ENCODE results near the gene EBPL. TPM values are rescaled to one million over a fixed set of nuclear protein-coding genes. Genes with fewer than 3 reads are reported as not detected.

EBPL gene
- total and polyA plus RNA-seq, 2 experiments from 2014 or later, result 67.7 to 68.3 TPM

DNA sequence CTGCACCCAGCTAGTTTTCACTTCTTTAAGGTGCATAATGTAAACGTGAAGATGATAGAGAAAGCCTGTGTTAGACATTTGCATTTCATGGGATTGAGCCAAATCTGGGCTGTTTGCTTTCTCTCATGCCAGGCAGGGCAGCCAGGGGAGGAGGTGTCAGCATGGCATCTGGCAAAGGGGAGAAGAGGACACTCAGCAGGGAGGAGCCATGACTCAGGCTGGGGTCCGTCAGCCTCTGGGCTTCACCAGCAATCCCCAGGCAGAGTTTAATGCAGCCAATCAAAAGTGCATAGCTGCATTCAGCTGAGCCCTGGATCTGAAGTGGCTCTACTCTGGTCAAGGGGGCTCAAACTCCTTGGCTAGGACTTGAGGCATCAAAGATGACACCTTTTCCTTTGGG, 23.5 kb downstream of the EBPL start:
- no peaks in the 10 kb centered on the region for H3K27me3 ChIP-seq (replicated peaks; ENCODE audit: insufficient read depth)
- WGBS, 2 experiments (ENCODE audit: low coverage in 1 of 2, low lambda C conversion rate in 2 of 2, missing lambda C conversion rate in 2 of 2), result 45 to 50% methylated on average over 2 of the region's 2 CpGs
- no peak overlapping the region for H3K27ac ChIP-seq
- TF ChIP-seq EZH2phosphoT487 (IDR thresholded peaks at IDR 0.05; ENCODE audit: insufficient read depth, low read depth) (no peak), EZH2 (IDR thresholded peaks at IDR 0.05; ENCODE audit: insufficient read depth, poor library complexity, severe bottlenecking) (no peak)
- DNase-seq, result peak; percentile 72
- no peak overlapping the region for H2AFZ ChIP-seq
- no peak overlapping the region for H3K9ac ChIP-seq
- H3K79me2 ChIP-seq (ENCODE audit: insufficient read depth), result peaks cover 11% of the 10 kb centered on the region; the same call in 1 of the 2 replicates
- no peak overlapping the region for H3K4me2 ChIP-seq (ENCODE audit: unreplicated experiment)
- H3F3A ChIP-seq (ENCODE audit: insufficient read depth), result no peaks in the 10 kb centered on the region
- no peaks in the 10 kb centered on the region; the same call in none of the 2 replicates for H4K20me1 ChIP-seq (ENCODE audit: insufficient read depth)
- no peaks in the 10 kb centered on the region; the same call in 1 of the 2 replicates for H3K36me3 ChIP-seq (ENCODE audit: low read depth)
- H3K9me3 ChIP-seq (ENCODE audit: low read depth), result no peaks in the 10 kb centered on the region
- H3K4me3 ChIP-seq, result no peak overlapping the region
- no peaks in the 10 kb centered on the region for H3K9me2 ChIP-seq (ENCODE audit: insufficient read depth)
- in situ Hi-C loops (cut with MboI), result loop anchor here (25.0 kb wide), 1 partner anchor 1395 kb away; no protein-coding TSS in a partner anchor
- peaks cover 7% of the 10 kb centered on the region; the same call in 1 of the 2 replicates for H3K4me1 ChIP-seq (ENCODE audit: insufficient read depth)

- H4K20me1 ChIP-seq (ENCODE audit: insufficient read depth), result no peaks in the 10 kb centered on the region
- DNase-seq, result no peak
- no peaks in the 10 kb centered on the region for H3K9me2 ChIP-seq (ENCODE audit: insufficient read depth)
- H3F3A ChIP-seq (ENCODE audit: insufficient read depth), result no peaks in the 10 kb centered on the region
- peaks cover 7% of the 10 kb centered on the region; the same call in 1 of the 2 replicates for H3K4me1 ChIP-seq (ENCODE audit: insufficient read depth)
- H3K27me3 ChIP-seq (replicated peaks; ENCODE audit: insufficient read depth), result no peaks in the 10 kb centered on the region
- H3K36me3 ChIP-seq (ENCODE audit: low read depth), result no peaks in the 10 kb centered on the region; the same call in 1 of the 2 replicates
- no peak overlapping the region for H3K9ac ChIP-seq
- TF ChIP-seq EZH2 (IDR thresholded peaks at IDR 0.05; ENCODE audit: insufficient read depth, poor library complexity, severe bottlenecking) (no peak), EZH2phosphoT487 (IDR thresholded peaks at IDR 0.05; ENCODE audit: insufficient read depth, low read depth) (no peak)
- in situ Hi-C loops (cut with MboI), result loop anchor here (25.0 kb wide), 1 partner anchor 1398 kb away; no protein-coding TSS in a partner anchor
- H3K79me2 ChIP-seq (ENCODE audit: insufficient read depth), result 0 out of 2 replicates have a peak, but pooled peaks cover 5% of the 10 kb centered on the region
- H3K27ac ChIP-seq, result no peak overlapping the region
- 88% methylated on average over 4 of the region's 4 CpGs for WGBS, 2 experiments (ENCODE audit: low coverage in 1 of 2, low lambda C conversion rate in 2 of 2, missing lambda C conversion rate in 2 of 2)
- no peak overlapping the region for H3K4me2 ChIP-seq (ENCODE audit: unreplicated experiment)
- H3K4me3 ChIP-seq, result no peak overlapping the region
- H3K9me3 ChIP-seq (ENCODE audit: low read depth), result no peaks in the 10 kb centered on the region
- no peak overlapping the region for H2AFZ ChIP-seq
Measured at GRCh38 chr13:49664606-49665005, 26.7 kb downstream of the EBPL start.

DNA sequence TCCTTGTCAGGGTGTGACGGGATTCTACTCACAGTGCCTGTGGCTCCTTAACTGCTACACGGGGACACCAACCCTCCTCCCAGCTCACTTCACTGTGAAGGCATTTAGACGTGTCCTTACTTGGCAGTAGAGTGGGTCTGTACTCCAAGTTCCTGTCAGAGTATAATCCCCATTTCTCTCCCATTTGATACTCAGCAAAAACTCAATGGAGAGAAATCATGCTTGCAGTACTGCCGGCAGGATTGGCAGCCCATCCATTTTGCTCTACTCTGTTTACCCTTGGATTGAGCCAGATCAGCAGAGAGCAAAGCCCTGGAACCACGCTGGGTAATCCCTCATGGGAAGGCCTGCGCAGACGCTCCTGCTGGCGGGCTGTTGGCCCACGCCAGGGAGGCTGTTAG, 34.0 kb downstream of the EBPL start:
- WGBS, 2 experiments (ENCODE audit: low coverage in 1 of 2, low lambda C conversion rate in 2 of 2, missing lambda C conversion rate in 2 of 2), result 92% methylated on average over 9 of the region's 9 CpGs
- Histone ChIP-seq H3K27ac (no peak overlapping the region), H3K27me3 (replicated peaks; ENCODE audit: insufficient read depth) (no peaks in the 10 kb centered on the region), H3K9me2 (ENCODE audit: insufficient read depth) (no peaks in the 10 kb centered on the region), H3K4me3 (no peak overlapping the region), H2AFZ (no peak overlapping the region), H3F3A (ENCODE audit: insufficient read depth) (peaks cover 12% of the 10 kb centered on the region), H3K4me2 (ENCODE audit: unreplicated experiment) (no peak overlapping the region), H3K9me3 (ENCODE audit: low read depth) (no peaks in the 10 kb centered on the region), H3K4me1 (ENCODE audit: insufficient read depth) (peaks cover 5% of the 10 kb centered on the region), H4K20me1 (ENCODE audit: insufficient read depth) (no peaks in the 10 kb centered on the region), H3K79me2 (ENCODE audit: insufficient read depth) (no peaks in the 10 kb centered on the region), H3K36me3 (ENCODE audit: low read depth) (no peaks in the 10 kb centered on the region), H3K9ac (no peak overlapping the region)
- TF ChIP-seq EZH2 (IDR thresholded peaks at IDR 0.05; ENCODE audit: insufficient read depth, poor library complexity, severe bottlenecking), result no peak
- no peak for TF ChIP-seq EZH2phosphoT487 (IDR thresholded peaks at IDR 0.05; ENCODE audit: insufficient read depth, low read depth)
- DNase-seq, result no peak
- in situ Hi-C loops (cut with MboI), result loop anchor here (25.0 kb wide), 1 partner anchor 1405 kb away; no protein-coding TSS in a partner anchor

DNA sequence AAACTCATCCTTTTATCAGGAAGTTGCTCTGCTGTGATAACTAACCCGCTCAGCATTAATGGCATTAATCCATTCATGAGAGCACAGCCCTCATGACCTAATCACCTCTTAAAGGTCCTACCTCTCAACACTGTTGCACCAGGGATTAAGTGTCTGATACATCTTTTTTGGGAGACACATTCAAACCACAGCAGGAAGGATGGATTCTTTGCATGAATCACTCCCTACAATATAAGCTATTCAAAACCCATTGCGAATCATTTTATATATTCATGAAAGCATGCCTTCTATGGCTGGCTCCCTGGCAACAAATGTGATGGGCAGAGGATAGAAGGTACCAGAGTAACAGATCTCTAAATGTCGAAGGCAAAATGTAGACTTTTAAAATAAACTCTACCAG, 35.4 kb downstream of the EBPL start:
- Histone ChIP-seq H3K4me1 (ENCODE audit: insufficient read depth) (peaks cover 5% of the 10 kb centered on the region), H3K79me2 (ENCODE audit: insufficient read depth) (no peaks in the 10 kb centered on the region), H3K36me3 (ENCODE audit: low read depth) (no peaks in the 10 kb centered on the region), H3K27ac (no peak overlapping the region), H3K9me3 (ENCODE audit: low read depth) (no peaks in the 10 kb centered on the region), H3K4me3 (no peak overlapping the region), H2AFZ (no peak overlapping the region), H4K20me1 (ENCODE audit: insufficient read depth) (no peaks in the 10 kb centered on the region), H3K9me2 (ENCODE audit: insufficient read depth) (no peaks in the 10 kb centered on the region), H3F3A (ENCODE audit: insufficient read depth) (peaks cover 12% of the 10 kb centered on the region), H3K4me2 (ENCODE audit: unreplicated experiment) (no peak overlapping the region), H3K9ac (no peak overlapping the region), H3K27me3 (replicated peaks; ENCODE audit: insufficient read depth) (no peaks in the 10 kb centered on the region)
- peak; percentile 61 for DNase-seq
- TF ChIP-seq EZH2 (IDR thresholded peaks at IDR 0.05; ENCODE audit: insufficient read depth, poor library complexity, severe bottlenecking) (no peak), EZH2phosphoT487 (IDR thresholded peaks at IDR 0.05; ENCODE audit: insufficient read depth, low read depth) (no peak)
- in situ Hi-C loops (cut with MboI), result loop anchor here (25.0 kb wide), 1 partner anchor 1406 kb away; no protein-coding TSS in a partner anchor
- WGBS, 2 experiments (ENCODE audit: low coverage in 1 of 2, low lambda C conversion rate in 2 of 2, missing lambda C conversion rate in 2 of 2), result 65 to 66% methylated on average over 3 of the region's 3 CpGs

Data from GM23248 (cell line).